ENCODE measurements around the gene FAM222B.

GRCh38 chr17:28711723-28712031, 130.9 kb downstream of the FAM222B start, which contains the start of gene PROCA1:
- TF ChIP-seq POLR2A (IDR thresholded peaks at IDR 0.05) = no peak
- TF ChIP-seq CTCF (IDR thresholded peaks at IDR 0.05) = no peak

Data from heart left ventricle (tissue), 13 donors.